Activated CD8-positive, alpha-beta memory T cell treated with anti-CD3 and anti-CD28 coated beads, Interleukin-2, amount 50 U/mL, for 1 hour (primary cell): ENCODE results near the gene ADAP1.
"Not testable (repeated sequence)": the region's sequence is repeated elsewhere in the genome, so short reads cannot be mapped to it uniquely, and the experiment has no call there.

Experiments
- DNase-seq: peaks from one replicate; pipeline ENCODE4 v3.0.0-alpha.2; 2020; ENCODE audit errors: extremely low read depth

The ADAP1 gene

DNA sequence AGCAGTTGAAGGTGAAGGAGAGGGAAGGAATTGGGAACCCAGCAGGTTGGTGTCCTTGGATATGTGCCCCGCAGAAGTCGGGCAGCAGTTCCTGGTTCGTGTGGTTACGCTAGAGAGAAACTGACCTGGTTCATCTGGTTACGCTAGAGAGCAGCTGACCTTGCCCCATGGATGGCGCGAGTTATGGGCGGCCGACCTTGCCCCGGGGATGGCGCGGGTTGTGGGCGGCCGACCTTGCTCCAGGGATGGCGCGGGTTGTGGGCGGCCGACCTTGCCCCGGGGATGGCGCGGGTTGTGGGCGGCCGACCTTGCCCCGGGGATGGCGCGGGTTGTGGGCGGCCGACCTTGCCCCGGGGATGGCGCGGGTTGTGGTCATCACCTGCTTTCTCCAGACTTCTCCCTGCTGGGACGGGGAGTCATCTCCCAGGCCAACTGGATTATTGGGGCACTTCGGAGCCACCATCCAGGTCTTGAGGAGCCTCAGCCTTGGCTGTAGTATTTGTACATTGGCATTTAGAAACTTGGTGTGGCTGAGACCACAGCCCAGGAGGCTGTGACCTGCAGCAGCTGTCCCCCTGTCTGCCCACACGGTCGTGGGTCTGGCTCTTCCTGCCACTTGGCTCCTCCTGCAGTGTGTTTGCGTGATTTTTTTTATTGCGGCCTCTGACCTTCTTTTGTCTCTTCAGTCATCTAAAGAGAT is 72.0 kb downstream of the ADAP1 start:
- no peak for DNase-seq

DNA sequence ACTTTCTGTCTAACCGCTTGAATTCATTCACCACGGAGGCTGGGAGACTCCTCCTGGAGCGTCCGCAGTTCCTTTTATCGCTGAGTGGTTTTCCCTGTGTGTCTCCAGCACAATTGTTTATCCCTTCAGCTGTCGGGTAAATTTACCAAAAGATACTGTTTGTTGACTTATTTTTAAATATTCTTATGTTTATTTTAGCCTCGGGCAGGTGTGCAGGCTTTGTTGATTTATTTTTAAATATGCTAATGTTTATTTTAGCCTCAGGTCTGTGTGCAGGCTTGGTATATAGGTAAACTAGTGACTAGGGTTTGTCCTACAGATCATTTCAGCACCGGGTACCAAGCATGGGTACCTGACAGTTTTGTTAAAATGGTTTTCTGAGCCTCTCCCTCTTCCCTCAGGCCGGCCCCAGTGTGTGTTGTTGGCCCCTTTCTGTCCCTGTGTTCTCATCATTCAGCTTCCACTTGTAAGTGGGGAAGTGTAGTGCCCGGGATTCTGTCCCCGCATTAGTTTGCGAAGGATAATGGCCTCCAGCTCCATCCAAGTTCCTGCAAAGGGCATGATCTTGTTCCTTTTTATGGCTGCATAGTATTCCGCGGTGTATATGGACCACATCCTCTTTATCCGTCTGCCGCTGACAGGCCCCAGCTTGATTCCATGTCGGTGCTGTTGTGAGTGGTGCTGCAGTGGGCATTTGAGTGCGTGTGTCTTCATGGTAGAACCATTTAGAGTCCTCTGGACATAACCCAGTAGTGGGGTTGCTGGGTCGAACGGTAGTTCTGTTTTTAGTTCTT is 72.8 kb downstream of the ADAP1 start:
- DNase-seq = no peak

DNA sequence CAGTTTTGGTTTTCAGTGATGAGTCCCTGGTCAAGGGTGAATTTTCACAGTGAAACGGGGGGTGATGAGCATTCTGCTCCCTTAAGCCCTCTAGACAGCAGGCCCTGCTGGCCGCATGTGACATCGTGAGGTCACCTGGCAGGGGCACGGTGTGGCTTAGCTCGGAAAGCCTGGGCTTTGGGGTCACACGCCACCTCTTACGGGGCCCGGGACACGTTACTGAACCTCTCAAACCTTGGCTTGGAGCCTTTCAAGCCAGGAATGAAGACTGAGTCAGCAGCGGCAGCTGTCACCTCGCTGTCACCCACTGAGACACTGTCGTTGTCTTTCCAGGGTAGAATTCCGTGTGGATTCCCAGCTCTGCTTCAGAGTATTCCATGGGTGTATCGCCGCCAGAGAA is 74.0 kb downstream of the ADAP1 start:
- no peak for DNase-seq

DNA sequence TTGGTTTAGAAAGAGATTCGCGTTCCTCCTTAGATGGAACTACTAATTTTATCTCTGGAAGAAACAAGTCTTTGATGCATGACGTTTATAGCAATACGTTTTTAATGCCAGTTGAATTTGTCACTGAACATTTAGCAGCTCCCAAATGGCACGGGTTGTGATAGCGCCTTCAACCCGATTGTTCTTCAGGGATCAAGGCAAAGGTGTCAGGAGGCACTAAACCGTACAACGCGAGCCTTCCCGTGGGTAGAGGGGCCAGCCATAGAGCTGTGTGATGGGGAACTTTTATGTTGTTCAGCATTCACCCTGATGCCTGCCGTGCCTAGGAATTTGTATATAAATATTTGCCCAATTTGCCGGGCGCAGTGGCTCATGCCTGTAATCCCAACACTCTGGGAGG is 74.8 kb downstream of the ADAP1 start:
- DNase-seq = no peak

DNA sequence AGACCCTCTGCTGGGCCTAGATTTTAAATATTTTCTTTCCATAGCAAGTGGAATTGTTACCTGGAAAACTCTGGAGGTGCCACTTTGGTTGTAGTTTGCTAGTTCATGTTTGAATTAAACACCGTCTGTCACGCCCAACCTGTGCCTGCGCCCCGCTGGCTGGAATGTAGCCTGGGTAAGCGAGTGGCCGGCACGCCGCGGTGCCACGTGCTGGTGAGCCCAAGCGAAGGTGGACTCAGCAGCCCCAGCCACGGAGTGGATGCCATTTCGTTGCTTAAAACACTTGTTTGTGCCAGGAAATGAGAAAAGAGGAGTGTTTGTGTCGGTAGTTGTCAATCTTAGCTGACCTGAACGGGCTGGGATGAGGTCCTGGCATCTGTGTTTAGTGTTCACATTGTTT is 75.4 kb downstream of the ADAP1 start:
- no peak for DNase-seq

DNA sequence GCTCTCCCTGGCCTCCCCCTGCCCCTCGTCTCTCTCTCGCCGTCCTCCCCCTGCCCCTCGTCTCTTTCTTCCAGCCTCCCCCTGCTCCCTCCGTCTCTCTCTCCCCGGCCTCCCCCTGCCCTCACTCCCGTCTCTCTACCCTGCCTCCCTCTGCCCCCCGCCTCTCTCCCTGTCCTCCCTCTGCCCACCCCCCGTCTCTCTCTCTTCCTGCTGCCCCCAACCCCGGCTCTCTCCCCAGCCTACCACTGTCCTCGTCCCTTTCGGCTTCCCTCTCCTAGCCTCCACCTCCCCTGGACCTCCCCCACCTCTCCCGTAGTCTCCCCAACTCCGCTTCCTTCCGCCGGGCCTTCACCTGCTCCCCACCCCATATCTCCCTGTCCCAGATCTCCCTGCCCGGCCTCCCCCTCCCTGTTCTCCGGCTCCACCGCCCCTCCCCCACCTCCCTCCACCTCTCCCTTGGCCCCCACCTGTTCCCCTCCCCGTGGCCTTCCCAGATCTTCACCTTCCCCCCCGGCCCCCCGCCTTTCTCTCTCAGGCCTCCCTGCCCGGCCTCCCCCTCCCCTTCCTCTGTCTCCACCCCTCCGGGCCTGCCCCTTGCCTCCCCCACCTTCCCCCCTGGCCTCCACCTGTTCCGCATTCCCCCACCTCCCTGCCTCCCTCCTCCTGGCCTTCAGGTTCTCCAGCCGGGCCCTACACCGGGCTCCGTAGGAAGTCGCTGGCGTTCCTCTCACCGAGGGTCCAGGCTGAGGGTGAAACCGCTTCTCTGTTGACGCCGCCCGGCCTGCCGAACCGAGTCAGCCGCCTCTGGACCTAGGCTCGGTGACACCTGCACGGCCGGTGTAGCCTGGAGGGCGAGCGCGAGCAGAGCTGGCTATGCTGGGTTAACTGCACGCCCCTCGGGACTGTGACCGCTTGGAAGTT is 76.9 kb downstream of the ADAP1 start:
- no peak for DNase-seq

DNA sequence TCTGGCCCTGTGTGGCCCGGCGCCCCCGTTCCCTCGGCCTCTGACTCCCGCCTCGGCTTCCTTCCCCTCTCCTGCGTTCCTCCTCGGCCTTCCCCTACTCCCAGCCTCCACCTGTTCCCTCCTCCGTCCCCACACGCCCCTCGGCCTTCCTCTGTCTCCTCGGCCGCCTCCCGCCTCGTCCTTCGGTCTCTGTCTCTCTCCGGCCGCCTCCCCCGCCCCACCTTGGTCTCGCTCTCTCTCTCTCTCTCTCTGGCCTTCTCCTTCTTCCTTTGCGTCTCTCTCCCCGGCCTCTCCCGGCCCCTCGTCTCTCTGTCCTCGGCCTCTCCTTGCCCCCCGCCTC is 77.5 kb downstream of the ADAP1 start:
- DNase-seq = no peak

DNA sequence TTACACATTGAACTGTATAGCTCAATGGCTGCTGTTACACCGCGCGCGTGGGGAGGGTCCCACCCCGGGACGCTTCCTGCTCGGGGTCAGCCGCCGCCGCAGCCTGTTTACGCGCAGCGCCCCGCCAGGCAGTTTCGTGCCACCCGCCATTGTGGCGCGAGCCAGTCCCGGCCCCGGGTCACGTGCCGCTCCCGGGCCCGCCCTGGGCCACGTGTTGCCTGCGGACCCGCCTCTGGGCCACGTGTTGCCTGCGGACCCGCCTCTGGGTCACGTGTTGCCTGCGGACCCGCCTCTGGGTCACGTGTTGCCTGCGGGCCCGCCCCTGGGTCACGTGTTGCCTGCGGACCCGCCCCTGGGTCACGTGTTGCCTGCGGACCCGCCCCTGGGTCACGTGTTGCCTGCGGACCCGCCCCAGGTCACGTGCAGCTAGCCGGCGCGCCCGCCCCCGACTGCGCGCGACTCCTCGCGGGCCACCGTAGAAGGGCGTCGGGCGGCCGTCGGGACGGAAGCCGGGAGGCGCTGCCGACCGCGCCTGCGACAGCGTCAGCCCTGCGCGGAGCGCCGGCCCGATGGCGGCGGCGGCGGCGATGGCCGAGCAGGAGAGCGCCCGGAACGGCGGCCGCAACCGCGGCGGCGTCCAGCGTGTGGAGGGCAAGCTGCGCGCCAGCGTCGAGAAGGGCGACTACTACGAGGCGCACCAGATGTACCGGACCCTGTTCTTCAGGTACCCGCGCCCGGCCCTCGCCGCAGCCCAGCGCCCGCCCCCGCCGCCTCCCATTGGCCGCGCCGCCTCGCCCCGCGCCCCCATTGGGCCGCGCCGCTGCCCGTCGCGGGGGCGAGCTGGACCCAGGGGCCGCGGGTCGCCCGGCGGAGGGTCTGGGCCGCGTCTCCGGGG is 78.2 kb downstream of the ADAP1 start, which contains the start of gene GET4:
Gene GET4, plus strand, starts transcription at position 478 of the 895 bp plus-strand sequence. Its CDS starts 92 bp downstream, at position 570.
- peak; percentile 77 for DNase-seq

DNA sequence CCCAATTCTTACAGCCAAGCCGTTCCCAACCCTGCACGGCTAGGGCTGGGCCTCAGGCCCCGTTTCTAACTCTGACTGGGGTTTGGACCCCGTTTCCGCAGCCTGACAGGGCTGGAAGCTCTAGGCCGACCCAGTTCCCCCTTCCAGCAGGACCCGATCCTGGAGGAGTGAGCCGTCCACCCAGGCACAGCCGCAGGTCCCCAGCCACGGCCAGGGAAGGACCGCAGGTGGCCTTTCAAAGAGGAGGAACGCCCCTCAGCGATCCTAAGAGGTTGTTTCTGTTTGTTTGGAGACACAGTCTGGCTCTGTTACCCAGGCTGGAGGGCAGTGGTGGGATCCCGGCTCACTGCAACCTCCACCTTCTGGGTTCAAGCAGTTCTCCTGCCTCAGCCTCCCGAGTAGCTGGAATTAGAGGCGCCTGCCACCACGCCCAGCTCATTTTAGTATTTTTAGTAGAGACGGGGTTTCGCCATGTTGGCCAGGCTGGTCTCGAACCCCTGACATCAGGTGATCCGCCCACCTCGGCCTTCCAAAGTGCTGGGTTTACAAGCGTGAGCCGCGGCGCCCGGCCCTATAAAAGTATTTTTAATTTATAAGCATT is 78.9 kb downstream of the ADAP1 start:
- no peak for DNase-seq

DNA sequence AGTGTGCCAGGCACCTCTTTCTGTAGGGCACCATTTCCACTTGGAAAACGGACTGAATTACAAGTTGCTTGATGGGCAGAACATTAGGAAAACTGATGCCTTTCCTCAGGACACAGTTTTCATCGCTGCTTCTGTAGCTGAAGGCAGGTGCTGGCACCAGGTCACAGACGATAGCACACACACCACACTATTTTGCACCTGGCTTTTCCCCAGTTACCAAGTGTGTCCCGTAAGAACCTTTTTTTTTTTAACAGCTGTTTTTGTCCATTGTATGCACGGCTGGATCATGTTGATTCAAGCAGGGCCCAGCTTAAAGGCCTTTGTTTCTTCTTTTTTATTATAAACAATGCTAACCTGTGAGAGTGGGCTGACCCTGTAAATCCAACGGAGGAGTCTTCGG is 79.4 kb downstream of the ADAP1 start:
- no peak for DNase-seq

DNA sequence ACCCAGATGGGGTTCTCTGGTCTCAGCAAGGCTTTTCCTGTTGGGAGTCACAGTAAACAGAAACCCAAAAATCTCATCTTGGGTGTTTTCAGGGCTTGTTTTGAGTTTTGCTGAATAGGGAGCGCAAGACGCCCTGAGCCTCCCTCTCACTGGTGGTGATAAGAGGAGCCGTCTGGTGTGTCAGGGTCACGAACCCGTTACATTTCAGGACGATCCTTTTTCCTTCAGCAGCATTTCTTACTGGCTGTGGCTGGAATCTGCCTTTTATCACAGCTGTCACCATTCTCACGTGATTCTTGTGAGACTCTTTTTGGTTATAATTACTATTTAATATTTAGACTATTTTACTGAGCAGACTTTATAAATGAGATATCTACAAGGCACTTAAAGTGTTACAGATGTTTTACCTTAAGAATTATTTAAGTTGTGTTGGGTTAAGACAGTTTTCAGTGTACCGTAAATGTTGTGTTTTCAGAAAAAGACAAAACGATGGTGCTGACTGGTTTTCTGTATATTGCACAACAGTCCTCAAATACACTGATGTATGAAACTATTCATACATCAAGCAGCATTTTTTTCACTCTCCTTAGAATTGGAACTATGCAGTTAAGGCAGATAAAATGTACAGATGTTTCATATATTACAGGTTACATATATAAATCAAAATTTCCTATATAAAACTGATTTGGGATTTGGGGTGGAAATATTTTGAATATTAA is 80.3 kb downstream of the ADAP1 start:
- DNase-seq = no peak

DNA sequence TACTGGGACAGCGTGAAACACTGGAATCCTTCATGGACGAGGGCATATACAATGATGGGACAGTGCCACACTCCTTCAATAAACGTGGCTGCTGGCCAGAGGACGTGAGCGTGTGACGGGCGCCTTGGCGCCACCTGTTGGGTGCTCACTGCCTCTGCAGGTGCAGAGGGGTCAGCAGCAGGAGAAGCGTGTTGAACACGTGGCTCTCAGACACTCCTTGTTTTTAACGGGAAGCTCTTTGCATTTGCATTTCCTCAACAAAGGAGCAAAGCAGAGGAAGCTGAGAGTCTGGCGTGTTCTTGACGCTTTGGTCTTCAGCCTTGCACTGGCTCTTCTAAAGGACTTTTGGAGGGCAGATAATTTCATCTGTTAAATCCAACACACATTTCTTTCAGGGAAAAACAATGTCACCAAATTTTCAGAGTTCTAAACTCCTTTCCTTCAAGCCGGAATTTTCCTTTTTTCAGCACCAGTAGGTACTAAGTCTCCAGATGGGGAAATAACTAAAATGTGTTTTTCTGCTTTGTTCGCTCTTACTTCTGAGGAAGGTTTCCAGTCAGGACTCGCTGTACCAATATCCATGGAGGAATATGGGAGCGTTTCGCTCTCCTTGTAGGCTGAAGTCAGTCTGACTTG is 81.0 kb downstream of the ADAP1 start:
- DNase-seq = no peak

DNA sequence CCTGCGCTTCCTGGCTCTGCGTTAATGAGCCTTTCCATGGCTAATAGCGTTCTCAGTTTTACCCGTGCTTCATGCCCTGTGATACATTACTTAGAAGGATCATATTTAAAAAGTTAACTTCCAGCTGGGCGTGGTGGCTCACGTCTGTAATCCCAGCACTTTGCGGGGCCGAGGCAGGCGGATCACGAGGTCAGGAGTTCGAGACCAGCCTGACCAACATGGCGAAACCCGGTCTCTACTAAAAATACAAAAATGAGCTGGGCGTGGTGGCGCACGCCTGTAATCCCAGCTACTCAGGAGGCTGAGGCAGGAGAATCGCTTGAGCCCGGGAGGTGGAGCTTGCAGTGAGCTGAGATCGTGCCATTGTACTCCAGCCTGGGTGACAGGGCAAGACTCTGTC is 81.8 kb downstream of the ADAP1 start:
- DNase-seq = not testable (repeated sequence)

DNA sequence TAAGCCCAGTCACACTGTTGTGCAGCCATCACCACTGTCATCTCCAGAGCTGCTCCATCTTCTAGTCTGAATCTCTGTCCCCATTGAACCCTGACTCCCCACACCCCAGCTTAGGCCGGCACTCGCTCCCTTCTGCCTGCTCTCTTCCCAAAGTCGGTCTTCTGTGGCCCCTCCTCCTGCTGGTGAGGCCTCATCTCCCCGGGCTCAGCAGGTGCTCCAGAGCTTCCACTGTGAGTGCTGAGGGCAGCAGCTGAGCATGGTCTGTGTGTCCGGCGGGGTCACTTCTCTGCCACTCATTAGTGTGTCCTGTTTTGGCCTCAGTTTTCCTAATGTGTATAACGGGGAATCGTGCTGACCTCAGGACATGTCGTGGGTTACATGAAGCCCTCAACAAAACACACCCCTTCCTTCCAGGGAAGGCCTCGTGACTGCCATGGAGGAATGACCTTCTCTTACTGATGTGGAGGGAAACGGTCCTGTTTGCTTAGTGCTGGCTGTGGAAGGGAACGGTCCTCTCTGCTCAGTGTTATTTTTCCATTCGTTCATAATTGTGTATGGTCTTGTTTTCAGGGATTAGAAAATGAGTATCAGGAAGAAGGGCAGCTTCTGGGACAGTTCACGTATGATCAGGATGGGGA is 82.5 kb downstream of the ADAP1 start:
- DNase-seq = no peak

DNA sequence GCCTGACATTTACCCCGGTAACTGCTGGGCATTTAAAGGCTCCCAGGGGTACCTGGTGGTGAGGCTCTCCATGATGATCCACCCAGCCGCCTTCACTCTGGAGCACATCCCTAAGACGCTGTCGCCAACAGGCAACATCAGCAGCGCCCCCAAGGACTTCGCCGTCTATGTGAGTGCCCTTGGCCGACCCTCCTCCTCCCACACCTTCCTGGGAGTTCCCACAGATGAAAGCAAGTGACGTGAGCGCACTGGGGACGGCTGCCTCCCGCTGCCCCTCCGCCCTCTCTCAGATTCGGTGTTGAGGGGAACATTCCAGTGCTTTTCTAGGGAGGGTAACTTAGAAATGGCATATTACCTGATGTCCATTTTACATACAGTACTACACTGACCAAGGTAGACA is 85.1 kb downstream of the ADAP1 start:
- no peak for DNase-seq

DNA sequence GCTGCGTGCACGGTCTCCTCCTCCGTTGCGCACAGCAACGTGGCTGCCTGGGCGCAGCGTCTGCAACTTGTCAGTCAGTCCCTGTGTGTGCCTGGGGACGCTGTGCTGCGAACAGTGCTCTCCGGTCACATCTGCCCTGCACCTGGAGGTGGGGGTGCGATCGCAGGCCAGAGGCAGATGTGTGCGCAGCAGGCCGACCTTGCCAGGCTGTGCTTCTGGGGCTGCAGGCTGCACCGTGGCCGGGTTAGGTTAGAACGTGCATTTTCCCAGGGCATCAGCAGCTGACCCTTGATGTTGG is 86.3 kb downstream of the ADAP1 start:
- DNase-seq = no peak

DNA sequence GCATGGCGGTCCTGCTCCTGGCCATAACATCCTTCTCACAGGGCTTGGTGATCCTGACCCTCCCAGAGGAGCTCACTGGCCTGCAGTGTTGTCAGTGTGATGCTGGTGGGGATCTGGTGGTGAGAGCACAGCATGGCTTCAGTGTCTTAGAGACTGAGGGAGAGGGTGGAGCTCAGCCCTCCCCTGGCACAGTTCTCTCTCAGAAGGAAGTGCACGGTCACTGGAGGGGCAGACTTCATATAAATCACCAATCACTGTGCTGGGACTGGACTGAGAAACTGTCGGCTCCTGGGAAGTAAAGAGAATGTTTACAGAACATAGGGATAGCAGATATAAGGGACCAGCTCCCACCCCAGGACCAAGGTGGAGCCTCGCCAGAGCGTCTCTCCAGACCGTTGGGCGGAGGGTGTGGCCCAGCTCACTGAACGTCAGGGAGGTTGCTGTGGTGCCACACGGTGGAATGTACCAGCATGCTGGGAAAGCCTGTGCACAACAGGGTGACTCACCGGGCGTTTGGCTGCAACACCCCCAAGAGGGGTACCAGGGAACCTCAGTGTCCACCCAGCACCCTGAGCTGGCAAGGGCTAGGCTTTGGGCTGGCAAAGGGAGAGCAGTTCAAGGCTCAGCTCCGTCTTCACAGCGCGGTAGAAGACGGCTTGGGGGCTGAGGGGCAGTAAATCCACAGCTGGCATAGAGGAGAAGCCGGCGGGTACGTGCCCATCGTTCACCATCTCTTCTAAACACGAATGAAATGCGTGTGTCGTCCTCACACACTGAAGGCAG is 86.9 kb downstream of the ADAP1 start:
- DNase-seq = no peak

DNA sequence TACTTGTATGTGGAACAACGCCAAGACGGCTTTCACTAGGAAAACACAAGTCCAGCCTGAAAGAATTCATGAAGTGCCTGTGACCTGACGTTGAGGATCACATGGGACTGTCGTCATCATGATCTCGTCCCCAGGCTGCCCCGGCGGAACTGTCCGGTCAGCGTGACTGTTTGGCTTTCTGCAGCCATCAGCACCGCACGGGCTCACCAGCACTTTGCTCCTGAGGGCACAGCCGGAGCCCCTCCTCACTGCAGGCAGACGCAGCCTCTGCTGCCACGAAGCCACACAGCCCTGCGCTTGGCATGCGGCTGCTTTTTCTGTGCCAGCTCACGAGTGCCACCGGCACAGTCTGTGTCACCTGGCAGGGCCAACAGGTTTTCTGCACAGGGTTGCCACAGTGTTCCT is 87.5 kb downstream of the ADAP1 start:
- no peak for DNase-seq

DNA sequence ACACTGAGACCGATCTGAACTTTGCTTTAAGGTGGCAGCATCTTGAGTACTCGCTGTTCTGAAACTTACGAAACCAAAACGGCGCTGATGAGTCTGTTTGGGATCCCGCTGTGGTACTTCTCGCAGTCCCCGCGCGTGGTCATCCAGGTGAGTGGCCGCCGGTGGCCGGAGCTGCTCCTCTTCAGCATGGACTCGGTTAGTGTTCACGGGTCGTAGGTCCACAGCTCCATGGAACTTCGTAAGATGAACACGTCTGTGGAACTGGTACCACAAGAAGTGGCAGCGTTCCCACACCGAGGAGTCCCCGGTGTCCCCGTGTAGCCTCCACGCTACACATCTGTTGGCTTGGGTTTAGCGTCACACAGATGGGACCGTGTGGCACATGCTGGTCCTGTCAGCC is 88.6 kb downstream of the ADAP1 start:
- no peak for DNase-seq
